ENCODE measurements around the gene PCDH12.

PCDH12 gene

DNA sequence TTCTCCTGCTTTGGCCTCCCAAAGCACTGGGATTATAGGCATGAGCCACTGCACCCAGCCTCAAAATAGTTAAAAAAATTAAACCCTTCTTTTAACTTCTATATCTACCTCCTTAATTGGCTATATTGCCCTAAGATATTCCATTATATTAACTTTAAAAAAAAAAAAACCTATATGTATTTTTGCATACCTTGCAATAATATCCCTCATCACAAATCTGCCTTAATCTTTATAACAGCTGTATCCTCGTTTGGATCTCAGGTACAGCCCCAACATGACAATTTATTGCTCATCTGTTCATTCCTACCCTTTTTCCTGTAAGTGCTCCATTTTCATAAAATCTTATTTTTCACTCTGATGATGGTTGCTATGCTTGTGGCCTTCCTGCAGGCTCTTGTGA lies 42.2 kb upstream of the PCDH12 start:
- Histone ChIP-seq H3K4me1 (ENCODE audit: control insufficient read depth, low read depth, low read length) (no peaks in the 10 kb centered on the region), H3K27me3 (ENCODE audit: insufficient read depth, low read length, poor library complexity) (no peaks in the 10 kb centered on the region), H3K4ac (ENCODE audit: low read depth, low read length) (no peak overlapping the region), H3K79me1 (ENCODE audit: low read length) (no peaks in the 10 kb centered on the region), H3K18ac (ENCODE audit: low read length) (no peak overlapping the region), H2BK5ac (ENCODE audit: low read length) (no peak overlapping the region), H3K36me3 (ENCODE audit: control insufficient read depth, insufficient read depth, low read length) (peaks cover 7% of the 10 kb centered on the region), H3K27ac (ENCODE audit: low read depth, low read length) (no peak overlapping the region), H3K4me2 (ENCODE audit: low read length) (no peak overlapping the region), H3K9ac (ENCODE audit: low read length) (no peak overlapping the region), H2BK15ac (replicated peaks; ENCODE audit: low read depth) (no peak overlapping the region), H2AK5ac (ENCODE audit: low read length) (no peak overlapping the region), H2BK120ac (ENCODE audit: low read depth, low read length) (no peak overlapping the region), H3K4me3 (ENCODE audit: low read length) (no peak overlapping the region), H3K56ac (ENCODE audit: low read length) (no peak overlapping the region), H4K5ac (ENCODE audit: low read length) (no peak overlapping the region), H3K23ac (ENCODE audit: low read length) (no peak overlapping the region), H4K8ac (ENCODE audit: low read depth, low read length) (no peak overlapping the region), H3K79me2 (ENCODE audit: control insufficient read depth, insufficient read depth, low read length) (no peaks in the 10 kb centered on the region)
- WGBS (ENCODE audit: extremely low coverage, insufficient coverage, low lambda C conversion rate) = no CpG with 5 or more reads among the region's 1 CpG
- DNase-seq = no peak

DNA sequence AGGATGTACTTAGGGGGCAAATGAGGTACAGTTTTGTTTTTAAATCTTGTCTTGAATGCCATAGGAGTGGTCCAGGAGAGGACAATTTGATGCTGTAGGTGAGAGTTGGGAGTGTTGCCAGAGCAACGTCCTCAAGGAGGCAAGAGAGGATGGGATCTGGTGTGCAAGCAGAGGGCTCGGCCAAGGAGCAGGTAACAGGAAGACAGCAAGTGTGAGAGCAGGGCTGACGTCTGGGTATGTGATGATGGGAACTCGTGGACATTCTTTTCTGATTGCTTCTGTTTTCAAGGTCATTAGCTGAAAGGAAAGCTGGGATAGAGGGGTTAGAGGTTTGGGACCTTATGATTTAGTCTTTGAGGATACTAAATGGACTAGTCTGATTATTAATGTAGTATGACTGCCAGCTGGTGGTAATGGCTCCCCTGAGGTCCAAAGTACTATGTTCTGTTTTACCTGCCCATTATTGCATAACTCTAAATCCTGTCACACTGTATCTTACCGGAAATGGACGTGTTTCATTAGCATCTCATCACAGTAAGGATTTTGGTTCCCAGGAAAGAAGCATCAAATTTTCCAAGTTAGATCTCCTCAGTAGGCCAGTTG lies 39.5 kb upstream of the PCDH12 start:
- H3K56ac ChIP-seq (ENCODE audit: low read length) = no peak overlapping the region
- H3K9ac ChIP-seq (ENCODE audit: low read length) = no peak overlapping the region
- no peak overlapping the region for H3K4ac ChIP-seq (ENCODE audit: low read depth, low read length)
- H3K18ac ChIP-seq (ENCODE audit: low read length) = no peak overlapping the region
- H3K23ac ChIP-seq (ENCODE audit: low read length) = no peak overlapping the region
- H2BK15ac ChIP-seq (replicated peaks; ENCODE audit: low read depth) = no peak overlapping the region
- no peaks in the 10 kb centered on the region for H3K79me1 ChIP-seq (ENCODE audit: low read length)
- no peak overlapping the region for H3K4me3 ChIP-seq (ENCODE audit: low read length)
- no peaks in the 10 kb centered on the region for H3K4me1 ChIP-seq (ENCODE audit: control insufficient read depth, low read depth, low read length)
- H2BK120ac ChIP-seq (ENCODE audit: low read depth, low read length) = no peak overlapping the region
- no peaks in the 10 kb centered on the region for H3K79me2 ChIP-seq (ENCODE audit: control insufficient read depth, insufficient read depth, low read length)
- no peak overlapping the region for H4K5ac ChIP-seq (ENCODE audit: low read length)
- no peak for DNase-seq
- no peak overlapping the region for H4K8ac ChIP-seq (ENCODE audit: low read depth, low read length)
- H3K4me2 ChIP-seq (ENCODE audit: low read length) = no peak overlapping the region
- no peak overlapping the region for H2BK5ac ChIP-seq (ENCODE audit: low read length)
- no peaks in the 10 kb centered on the region for H3K27me3 ChIP-seq (ENCODE audit: insufficient read depth, low read length, poor library complexity)
- peaks cover 5% of the 10 kb centered on the region for H3K36me3 ChIP-seq (ENCODE audit: control insufficient read depth, insufficient read depth, low read length)
- H2AK5ac ChIP-seq (ENCODE audit: low read length) = no peak overlapping the region
- no CpG with 5 or more reads among the region's 6 CpGs for WGBS (ENCODE audit: extremely low coverage, insufficient coverage, low lambda C conversion rate)
- no peak overlapping the region for H3K27ac ChIP-seq (ENCODE audit: low read depth, low read length)

DNA sequence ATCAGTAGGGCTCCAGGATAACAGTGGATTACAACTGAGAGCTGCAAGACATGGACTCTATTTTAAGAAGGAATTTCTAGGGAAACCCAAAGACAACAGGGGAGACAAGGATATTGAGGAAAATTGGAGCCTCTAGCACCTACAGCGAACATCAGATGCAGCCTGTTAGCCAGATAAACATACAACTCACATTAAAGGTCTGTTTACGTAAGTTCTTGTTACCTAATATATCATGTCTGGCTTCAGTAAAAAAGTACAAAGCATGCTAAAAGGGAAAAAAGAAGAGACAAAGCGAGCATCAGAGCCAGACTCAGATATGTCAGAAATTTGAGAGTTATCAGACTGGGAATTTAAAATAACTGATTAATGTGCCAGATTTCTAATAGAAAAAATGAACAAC lies 37.7 kb upstream of the PCDH12 start:
- no peak overlapping the region for H2BK5ac ChIP-seq (ENCODE audit: low read length)
- no peak overlapping the region for H4K8ac ChIP-seq (ENCODE audit: low read depth, low read length)
- no peaks in the 10 kb centered on the region for H3K4me1 ChIP-seq (ENCODE audit: control insufficient read depth, low read depth, low read length)
- H3K4me3 ChIP-seq (ENCODE audit: low read length) = no peak overlapping the region
- no peak for DNase-seq
- no peak overlapping the region for H2BK15ac ChIP-seq (replicated peaks; ENCODE audit: low read depth)
- no peak overlapping the region for H3K4ac ChIP-seq (ENCODE audit: low read depth, low read length)
- no peak overlapping the region for H3K27ac ChIP-seq (ENCODE audit: low read depth, low read length)
- peaks cover 3% of the 10 kb centered on the region for H3K36me3 ChIP-seq (ENCODE audit: control insufficient read depth, insufficient read depth, low read length)
- H4K5ac ChIP-seq (ENCODE audit: low read length) = no peak overlapping the region
- H3K18ac ChIP-seq (ENCODE audit: low read length) = no peak overlapping the region
- H3K79me1 ChIP-seq (ENCODE audit: low read length) = no peaks in the 10 kb centered on the region
- no peak overlapping the region for H3K23ac ChIP-seq (ENCODE audit: low read length)
- H2AK5ac ChIP-seq (ENCODE audit: low read length) = no peak overlapping the region
- H3K79me2 ChIP-seq (ENCODE audit: control insufficient read depth, insufficient read depth, low read length) = no peaks in the 10 kb centered on the region
- WGBS (ENCODE audit: extremely low coverage, insufficient coverage, low lambda C conversion rate) = no CpG with 5 or more reads among the region's 3 CpGs
- H3K27me3 ChIP-seq (ENCODE audit: insufficient read depth, low read length, poor library complexity) = no peaks in the 10 kb centered on the region
- H3K4me2 ChIP-seq (ENCODE audit: low read length) = no peak overlapping the region
- no peak overlapping the region for H3K9ac ChIP-seq (ENCODE audit: low read length)
- no peak overlapping the region for H3K56ac ChIP-seq (ENCODE audit: low read length)
- no peak overlapping the region for H2BK120ac ChIP-seq (ENCODE audit: low read depth, low read length)

DNA sequence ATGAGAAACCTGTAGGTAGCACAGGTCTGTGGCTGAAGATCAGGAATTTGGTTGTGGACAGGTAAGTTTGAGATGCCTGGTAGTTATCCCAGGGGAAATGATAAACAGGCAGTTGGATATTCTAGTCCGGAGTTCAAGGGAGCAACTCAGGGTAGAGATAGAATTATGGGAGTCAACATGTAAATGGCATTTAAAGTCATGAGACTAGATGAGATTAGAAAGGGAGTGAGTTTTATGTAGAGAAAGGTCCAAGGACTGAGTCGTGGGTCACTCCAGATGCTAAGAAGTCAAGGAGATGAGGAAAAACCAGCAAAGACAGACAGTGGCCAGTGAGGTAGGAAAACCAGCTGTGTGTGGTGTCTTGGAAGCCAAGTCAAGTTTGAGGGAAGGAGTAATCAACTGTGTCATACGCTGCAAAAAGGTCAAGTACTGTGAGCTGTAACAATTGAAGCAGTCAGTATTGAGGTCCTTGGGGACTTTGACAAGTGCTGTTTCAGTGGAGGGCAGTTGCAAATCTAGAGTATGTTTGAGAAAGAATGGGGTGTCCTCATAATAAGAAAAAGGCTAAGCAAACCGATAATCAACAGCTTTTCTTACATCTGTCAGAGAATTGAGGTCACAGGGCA lies 36.6 kb upstream of the PCDH12 start:
- Histone ChIP-seq H4K5ac (ENCODE audit: low read length) (no peak overlapping the region), H3K4me1 (ENCODE audit: control insufficient read depth, low read depth, low read length) (no peaks in the 10 kb centered on the region), H2BK5ac (ENCODE audit: low read length) (no peak overlapping the region), H3K36me3 (ENCODE audit: control insufficient read depth, insufficient read depth, low read length) (peaks cover 3% of the 10 kb centered on the region), H2AK5ac (ENCODE audit: low read length) (no peak overlapping the region), H2BK120ac (ENCODE audit: low read depth, low read length) (no peak overlapping the region), H3K18ac (ENCODE audit: low read length) (no peak overlapping the region), H3K27me3 (ENCODE audit: insufficient read depth, low read length, poor library complexity) (no peaks in the 10 kb centered on the region), H3K4me3 (ENCODE audit: low read length) (no peak overlapping the region), H3K56ac (ENCODE audit: low read length) (no peak overlapping the region), H2BK15ac (replicated peaks; ENCODE audit: low read depth) (no peak overlapping the region), H3K23ac (ENCODE audit: low read length) (no peak overlapping the region), H3K9ac (ENCODE audit: low read length) (no peak overlapping the region), H4K8ac (ENCODE audit: low read depth, low read length) (no peak overlapping the region), H3K79me2 (ENCODE audit: control insufficient read depth, insufficient read depth, low read length) (no peaks in the 10 kb centered on the region), H3K4me2 (ENCODE audit: low read length) (no peak overlapping the region), H3K27ac (ENCODE audit: low read depth, low read length) (no peak overlapping the region), H3K79me1 (ENCODE audit: low read length) (no peaks in the 10 kb centered on the region), H3K4ac (ENCODE audit: low read depth, low read length) (no peak overlapping the region)
- DNase-seq = no peak
- no CpG with 5 or more reads among the region's 4 CpGs for WGBS (ENCODE audit: extremely low coverage, insufficient coverage, low lambda C conversion rate)

DNA sequence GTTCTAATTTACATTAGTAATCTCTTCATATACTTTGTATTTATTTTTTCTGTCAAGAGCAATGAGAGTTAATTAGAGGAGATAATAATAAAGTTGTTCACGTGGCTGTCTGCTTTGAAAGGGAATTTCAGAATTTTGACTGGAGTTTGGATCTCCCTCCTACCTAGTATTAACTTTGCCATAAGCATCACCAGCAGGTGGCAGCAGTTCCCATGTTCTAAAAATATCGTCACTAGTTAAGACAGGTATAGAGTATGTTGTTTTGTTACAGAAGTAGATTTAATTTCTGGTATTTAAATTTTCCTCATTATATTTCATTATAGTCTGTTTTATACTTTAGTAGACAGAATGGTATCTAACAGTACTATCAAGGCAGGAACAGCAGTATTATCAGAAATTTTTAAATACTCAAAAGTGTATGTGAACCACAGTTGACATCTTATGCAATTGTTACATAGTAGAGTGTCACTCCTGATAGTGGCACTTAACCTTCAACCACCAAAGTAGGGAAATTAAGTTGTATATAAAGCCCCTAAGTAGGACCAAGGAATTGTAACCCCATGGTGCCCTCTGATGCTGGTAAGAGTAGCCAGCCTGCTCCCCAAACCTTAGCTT lies 34.5 kb upstream of the PCDH12 start:
- no CpG with 5 or more reads among the region's 2 CpGs for WGBS (ENCODE audit: extremely low coverage, insufficient coverage, low lambda C conversion rate)
- no peak overlapping the region for H2BK15ac ChIP-seq (replicated peaks; ENCODE audit: low read depth)

More for the DNA sequence above, 34.5 kb upstream of the PCDH12 start:
- H3K23ac ChIP-seq (ENCODE audit: low read length) = no peak overlapping the region
- no peak overlapping the region for H2AK5ac ChIP-seq (ENCODE audit: low read length)
- no peak overlapping the region for H2BK120ac ChIP-seq (ENCODE audit: low read depth, low read length)
- no peak overlapping the region for H3K4me2 ChIP-seq (ENCODE audit: low read length)
- no peak overlapping the region for H4K5ac ChIP-seq (ENCODE audit: low read length)
- H3K9ac ChIP-seq (ENCODE audit: low read length) = no peak overlapping the region
- H3K18ac ChIP-seq (ENCODE audit: low read length) = no peak overlapping the region
- H3K27ac ChIP-seq (ENCODE audit: low read depth, low read length) = no peak overlapping the region
- no peaks in the 10 kb centered on the region for H3K4me1 ChIP-seq (ENCODE audit: control insufficient read depth, low read depth, low read length)
- no peak overlapping the region for H3K56ac ChIP-seq (ENCODE audit: low read length)
- H3K4ac ChIP-seq (ENCODE audit: low read depth, low read length) = no peak overlapping the region
- H3K79me2 ChIP-seq (ENCODE audit: control insufficient read depth, insufficient read depth, low read length) = no peaks in the 10 kb centered on the region
- H3K27me3 ChIP-seq (ENCODE audit: insufficient read depth, low read length, poor library complexity) = no peaks in the 10 kb centered on the region
- DNase-seq = peak; percentile 68
- H3K36me3 ChIP-seq (ENCODE audit: control insufficient read depth, insufficient read depth, low read length) = peaks cover 3% of the 10 kb centered on the region
- no peak overlapping the region for H4K8ac ChIP-seq (ENCODE audit: low read depth, low read length)
- no peak overlapping the region for H2BK5ac ChIP-seq (ENCODE audit: low read length)
- no peaks in the 10 kb centered on the region for H3K79me1 ChIP-seq (ENCODE audit: low read length)
- no peak overlapping the region for H3K4me3 ChIP-seq (ENCODE audit: low read length)
